ENCODE data around the gene CCL13.

GRCh38 chr17:34370997-34371395, 14.7 kb downstream of the CCL13 start:
- no peak for TF ChIP-seq EGR1 (IDR thresholded peaks at IDR 0.05)
- TF ChIP-seq EP300 (IDR thresholded peaks at IDR 0.05; ENCODE audit: borderline replicate concordance) = no peak
- no peak for TF ChIP-seq NFIC (IDR thresholded peaks at IDR 0.05)
- TF ChIP-seq TAF1 (IDR thresholded peaks at IDR 0.05; ENCODE audit: low read depth) = no peak
- no peak for TF ChIP-seq TCF12 (IDR thresholded peaks at IDR 0.05; ENCODE audit: low read depth)
- no peak for TF ChIP-seq RAD21 (IDR thresholded peaks at IDR 0.05; ENCODE audit: low read depth)
- TF ChIP-seq REST (IDR thresholded peaks at IDR 0.05; ENCODE audit: low read depth) = no peak
- no peak for TF ChIP-seq USF1 (IDR thresholded peaks at IDR 0.05)
- TF ChIP-seq CREB1 (IDR thresholded peaks at IDR 0.05; ENCODE audit: low read depth) = no peak
- no peak for TF ChIP-seq CEBPB (IDR thresholded peaks at IDR 0.05)

All from Ishikawa (cell line).